Mammary epithelial cell (primary cell): Measurements from ENCODE around the gene VWCE.

ENCODE experiments used
- EZH2 ChIP-seq: IDR thresholded peaks from 2 replicates; pipeline ENCODE4 v1.6.1; 2012; ENCODE audit warnings: low read length, inconsistent platforms, borderline replicate concordance
- TF ChIP-seq, protein P1 (sequence below), 2 donors: IDR thresholded peaks in 1 of 2; conservative IDR thresholded peaks in 1 of 2; 2 replicates each; pipeline ENCODE4 v1.5.1; 2011 to 2012; ENCODE audit warnings: inconsistent platforms in 2 of 2, low read length in 2 of 2, mild to moderate bottlenecking in 2 of 2, control low read depth in 1 of 2, low read depth in 1 of 2; ENCODE audit not compliant: insufficient read depth in 1 of 2; ENCODE audit errors: extremely low read depth in 1 of 2

DNA sequence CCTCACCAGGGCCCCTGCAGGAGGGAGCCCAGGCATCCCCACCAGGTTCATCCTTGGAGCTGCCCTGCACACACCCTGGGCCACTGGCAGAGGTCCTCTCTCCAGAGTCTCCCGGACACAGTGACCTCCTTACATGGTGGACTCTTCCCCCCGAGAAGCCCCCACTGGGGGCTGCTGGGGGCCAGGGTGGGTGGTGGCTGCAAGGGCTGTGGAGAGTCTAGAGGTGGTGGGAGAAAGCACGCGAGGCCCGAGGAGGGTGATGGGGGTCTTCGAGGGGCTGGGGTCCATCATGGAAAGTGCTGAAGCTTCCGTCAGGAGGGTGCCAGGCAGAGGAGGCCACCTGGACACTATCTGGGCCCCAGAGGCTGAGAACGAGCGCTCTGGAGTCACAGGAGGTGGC, 36.6 kb downstream of the VWCE start:
- no peak for TF ChIP-seq EZH2
- TF ChIP-seq, protein P1, sequence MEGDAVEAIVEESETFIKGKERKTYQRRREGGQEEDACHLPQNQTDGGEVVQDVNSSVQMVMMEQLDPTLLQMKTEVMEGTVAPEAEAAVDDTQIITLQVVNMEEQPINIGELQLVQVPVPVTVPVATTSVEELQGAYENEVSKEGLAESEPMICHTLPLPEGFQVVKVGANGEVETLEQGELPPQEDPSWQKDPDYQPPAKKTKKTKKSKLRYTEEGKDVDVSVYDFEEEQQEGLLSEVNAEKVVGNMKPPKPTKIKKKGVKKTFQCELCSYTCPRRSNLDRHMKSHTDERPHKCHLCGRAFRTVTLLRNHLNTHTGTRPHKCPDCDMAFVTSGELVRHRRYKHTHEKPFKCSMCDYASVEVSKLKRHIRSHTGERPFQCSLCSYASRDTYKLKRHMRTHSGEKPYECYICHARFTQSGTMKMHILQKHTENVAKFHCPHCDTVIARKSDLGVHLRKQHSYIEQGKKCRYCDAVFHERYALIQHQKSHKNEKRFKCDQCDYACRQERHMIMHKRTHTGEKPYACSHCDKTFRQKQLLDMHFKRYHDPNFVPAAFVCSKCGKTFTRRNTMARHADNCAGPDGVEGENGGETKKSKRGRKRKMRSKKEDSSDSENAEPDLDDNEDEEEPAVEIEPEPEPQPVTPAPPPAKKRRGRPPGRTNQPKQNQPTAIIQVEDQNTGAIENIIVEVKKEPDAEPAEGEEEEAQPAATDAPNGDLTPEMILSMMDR (conservative IDR thresholded peaks at IDR 0.05 in 1 of 2, IDR thresholded peaks at IDR 0.05 in 1 of 2; ENCODE audit: extremely low read depth in 1 of 2, insufficient read depth in 1 of 2, low read depth in 1 of 2, low read length in 2 of 2): no peak
